H1 (cell line): ENCODE results near the gene RBM47. TPM values are rescaled to one million over a fixed set of nuclear protein-coding genes. Genes with fewer than 3 reads are reported as not detected.

Source experiments
- CTCF ChIA-PET: fragments of 300-600 bp; sonication (Branson Sonifier 250); formaldehyde crosslinking; loops from one replicate; lab custom pipeline; 2021; ENCODE audit not compliant: partially characterized antibody; lab: Charles Lee
- POLR2A ChIA-PET: fragments of 300-600 bp; sonication (Branson Sonifier 250); formaldehyde crosslinking; loops from one replicate; lab custom pipeline; 2021; ENCODE audit warnings: inconsistent platforms; ENCODE audit not compliant: partially characterized antibody; lab: Charles Lee
- DNase-seq, 2 experiments: peaks; one replicate each; pipeline versions ENCODE4 v3.0.0 to v3.0.0-alpha.2; 2010 to 2022; ENCODE audit warnings: low spot score in 2 of 2, low read depth in 1 of 2, mixed read lengths in 1 of 2
- FAIRE-seq: peaks from 2 replicates; lab custom pipeline; 2011; peaks lifted over from hg19 to GRCh38; lab: Jason Lieb, UNC
- H2AFZ ChIP-seq: 2 replicates; pipeline ENCODE4 v1.8.1; 2012; ENCODE audit warnings: low read length, inconsistent platforms
- H2AK5ac ChIP-seq: 2 replicates; pipeline ENCODE4 v1.6.1; 2013; ENCODE audit warnings: low read depth, low read length
- H2BK120ac ChIP-seq: replicated peaks from 2 replicates; pipeline ENCODE3; 2013; ENCODE audit warnings: low read depth, low read length, inconsistent platforms
- H2BK12ac ChIP-seq: 2 replicates; pipeline ENCODE4 v1.6.1; 2013; ENCODE audit warnings: low read depth, low read length
- H2BK15ac ChIP-seq: 2 replicates; pipeline ENCODE4 v1.6.1; 2013; ENCODE audit warnings: low read length
- H2BK20ac ChIP-seq: 2 replicates; pipeline ENCODE4 v1.6.1; 2013; ENCODE audit warnings: low read length
- H2BK5ac ChIP-seq: 2 replicates; pipeline ENCODE4 v1.6.1; 2013; ENCODE audit warnings: low read depth, low read length
- H3K14ac ChIP-seq: 2 replicates; pipeline ENCODE4 v1.6.1; 2013; ENCODE audit warnings: inconsistent platforms; ENCODE audit not compliant: insufficient read length
- H3K18ac ChIP-seq: 2 replicates; pipeline ENCODE4 v1.6.1; 2013; ENCODE audit warnings: low read length; ENCODE audit errors: extremely low read depth
- H3K23ac ChIP-seq: 2 replicates; pipeline ENCODE4 v1.6.1; 2013; ENCODE audit warnings: inconsistent platforms; ENCODE audit not compliant: insufficient read length
- H3K23me2 ChIP-seq: 2 replicates; pipeline ENCODE4 v1.6.1; 2013; ENCODE audit warnings: low read depth, low read length
- H3K27ac ChIP-seq: 2 replicates; pipeline ENCODE4 v1.6.1; 2011; ENCODE audit warnings: low read depth, low read length, inconsistent platforms
- H3K27me3 ChIP-seq, 4 experiments: replicated peaks in 1 of 4; 1 replicate in 1 of 4; 2 replicates in 3 of 4; pipeline versions ENCODE4 v1.6.1 to v1.8.1; 2011 to 2013; ENCODE audit warnings: low read length in 3 of 4, mild to moderate bottlenecking in 3 of 4, inconsistent platforms in 2 of 4, mixed read lengths in 2 of 4, moderate library complexity in 1 of 4; ENCODE audit not compliant: control insufficient read depth in 3 of 4, insufficient read depth in 3 of 4; ENCODE audit errors: extremely low read depth in 1 of 4
- H3K36me3 ChIP-seq, 4 experiments: 2 replicates each; pipeline versions ENCODE4 v1.6.1 to v1.8.1; 2011 to 2013; ENCODE audit warnings: mild to moderate bottlenecking in 4 of 4, low read length in 3 of 4, moderate library complexity in 2 of 4, control low read depth in 1 of 4, inconsistent platforms in 1 of 4; ENCODE audit not compliant: insufficient read depth in 4 of 4, control insufficient read depth in 2 of 4
- H3K4ac ChIP-seq: replicated peaks from 2 replicates; pipeline ENCODE3; 2013; ENCODE audit warnings: low read length, low read depth, mixed read lengths, inconsistent platforms; ENCODE audit not compliant: insufficient read length
- H3K4me1 ChIP-seq, 4 experiments: replicated peaks in 1 of 4; 1 replicate in 1 of 4; 2 replicates in 3 of 4; pipeline versions ENCODE4 v1.6.1 to v1.8.1; 2011 to 2013; ENCODE audit warnings: low read length in 3 of 4, inconsistent platforms in 2 of 4, mixed read lengths in 1 of 4; ENCODE audit not compliant: insufficient read depth in 4 of 4, control insufficient read depth in 3 of 4
- H3K4me2 ChIP-seq, 2 experiments: 2 replicates each; pipeline versions ENCODE4 v1.6.1 to v1.8.1; 2011 to 2013; ENCODE audit warnings: low read depth in 2 of 2, low read length in 2 of 2, control low read depth in 1 of 2, inconsistent platforms in 1 of 2, mild to moderate bottlenecking in 1 of 2; ENCODE audit not compliant: insufficient read depth in 1 of 2
- H3K4me3 ChIP-seq, 4 experiments: fragments of 200-600, 300-600 bp in 1 of 4; sonication (generic), shearing (Covaris generic), sonication (Bioruptor Twin) in 1 of 4; 2 replicates each; pipeline versions ENCODE4 v1.5.1 to v1.8.1; 2011 to 2016; ENCODE audit warnings: low read length in 4 of 4, low read depth in 3 of 4, control low read depth in 2 of 4, inconsistent platforms in 2 of 4, mild to moderate bottlenecking in 2 of 4, mixed read lengths in 1 of 4, moderate library complexity in 1 of 4; ENCODE audit not compliant: insufficient read depth in 2 of 4; ENCODE audit errors: extremely low read depth in 1 of 4
- H3K56ac ChIP-seq: replicated peaks from 2 replicates; pipeline ENCODE3; 2013; ENCODE audit warnings: low read depth, mild to moderate bottlenecking, mixed read lengths, low read length, inconsistent platforms; ENCODE audit not compliant: insufficient read length
- H3K79me1 ChIP-seq: 2 replicates; pipeline ENCODE4 v1.6.1; 2013; ENCODE audit warnings: low read depth, low read length, control low read depth
- H3K79me2 ChIP-seq, 2 experiments: 2 replicates each; pipeline versions ENCODE4 v1.6.1 to v1.8.1; 2012 to 2013; ENCODE audit warnings: low read length in 2 of 2, mild to moderate bottlenecking in 2 of 2, inconsistent platforms in 1 of 2; ENCODE audit not compliant: insufficient read depth in 2 of 2, control insufficient read depth in 1 of 2
- H3K9ac ChIP-seq, 4 experiments: replicated peaks in 1 of 4; 1 replicate in 1 of 4; 2 replicates in 3 of 4; pipeline versions ENCODE4 v1.6.1 to v1.8.1; 2011 to 2013; ENCODE audit warnings: low read depth in 3 of 4, low read length in 3 of 4, control low read depth in 2 of 4, mild to moderate bottlenecking in 2 of 4, moderate library complexity in 2 of 4, inconsistent platforms in 1 of 4; ENCODE audit errors: extremely low read depth in 1 of 4
- H3K9me3 ChIP-seq, 2 experiments: 2 replicates each; pipeline versions ENCODE4 v1.6.1 to v1.8.1; 2012 to 2013; ENCODE audit warnings: mild to moderate bottlenecking in 2 of 2, moderate library complexity in 2 of 2, control low read depth in 1 of 2, inconsistent platforms in 1 of 2, low read depth in 1 of 2, low read length in 1 of 2, mixed read lengths in 1 of 2; ENCODE audit not compliant: insufficient read depth in 2 of 2
- H4K20me1 ChIP-seq, 2 experiments: replicated peaks in 1 of 2; 2 replicates each; pipeline versions ENCODE3 to v1.8.1; 2011 to 2013; ENCODE audit warnings: inconsistent platforms in 2 of 2, low read length in 2 of 2, mild to moderate bottlenecking in 1 of 2; ENCODE audit not compliant: insufficient read depth in 2 of 2, control insufficient read depth in 1 of 2
- H4K5ac ChIP-seq: 2 replicates; pipeline ENCODE4 v1.6.1; 2013; ENCODE audit warnings: low read length, low read depth, mixed read lengths, inconsistent platforms; ENCODE audit not compliant: insufficient read length
- H4K8ac ChIP-seq: 2 replicates; pipeline ENCODE4 v1.8.0; 2013; ENCODE audit warnings: mild to moderate bottlenecking, moderate library complexity, low read length, inconsistent platforms; ENCODE audit not compliant: insufficient read depth; ENCODE audit errors: extremely low read depth
- H4K91ac ChIP-seq: replicated peaks from 2 replicates; pipeline ENCODE3; 2013; ENCODE audit warnings: low read length, mixed read lengths, inconsistent platforms; ENCODE audit not compliant: insufficient read length
- E2F6 ChIP-seq: IDR thresholded peaks from 2 replicates; pipeline ENCODE4 v1.6.1; 2012; ENCODE audit warnings: inconsistent platforms
- JUN ChIP-seq: IDR thresholded peaks from 2 replicates; pipeline ENCODE4 v1.6.1; 2011; ENCODE audit warnings: low read depth, mild to moderate bottlenecking, improper control_type of control experiment, low read length
- PHF8 ChIP-seq: fragments of 200-600 bp; sonication (generic); conservative IDR thresholded peaks from 2 replicates; pipeline ENCODE4 v1.7.1; 2012; ENCODE audit warnings: low read depth, mild to moderate bottlenecking, inconsistent platforms, low read length, moderate library complexity
- RXRA ChIP-seq: IDR thresholded peaks from 2 replicates; pipeline ENCODE4 v1.6.1; 2011; ENCODE audit warnings: low read depth, mild to moderate bottlenecking, low read length, moderate library complexity; ENCODE audit not compliant: insufficient read depth
- SP2 ChIP-seq: IDR thresholded peaks from 2 replicates; pipeline ENCODE4 v1.6.1; 2012; ENCODE audit warnings: mild to moderate bottlenecking, low read length, inconsistent platforms
- TEAD4 ChIP-seq: IDR thresholded peaks from 2 replicates; pipeline ENCODE4 v1.6.1; 2012; ENCODE audit warnings: low read depth, low read length, inconsistent platforms, mixed read lengths
- ZNF274 ChIP-seq: IDR thresholded peaks from 2 replicates; pipeline ENCODE4 v1.7.0; 2012; ENCODE audit warnings: low read length, borderline replicate concordance; ENCODE audit errors: extremely low read depth
- WGBS, 2 experiments: shearing (Covaris generic) in 1 of 2; methylation state at CpG; one replicate each; pipeline versions ENCODE4 v1.1.6 to v1.1.7; 2013 to 2015; ENCODE audit warnings: low lambda C conversion rate in 2 of 2, mixed read lengths in 2 of 2, inconsistent platforms in 1 of 2, low coverage in 1 of 2, missing lambda C conversion rate in 1 of 2; ENCODE audit not compliant: insufficient replicate concordance in 2 of 2, insufficient coverage in 1 of 2, insufficient read length in 1 of 2; ENCODE audit errors: extremely low coverage in 1 of 2, missing lambda C conversion rate in 1 of 2; 5-methylcytosine and 5-hydroxymethylcytosine counted together
- polyA plus RNA-seq, 7 experiments: library from polyadenylated mRNA; depleted of rRNA in 3 of 7; stranded (reverse) in 5 of 7; unstranded in 2 of 7; fragments of >200 nt in 5 of 7; fragments of 200-250 nt in 2 of 7; gene quantifications; 1 replicate in 5 of 7; 2 replicates in 1 of 7; 4 replicates in 1 of 7; pipeline versions ENCODE4 v1.2.1 to v1.2.3, GENCODE V29; 2011 to 2013; ENCODE audit warnings: missing spikeins in 2 of 7, mixed read lengths in 2 of 7
- total RNA-seq: library from RNA; stranded (reverse); fragmentation: NEBNext Ultra II Directional; extraction: Animal tissue kit (Norgen Biotek cat#: 25700); gene quantifications from 2 replicates; pipeline ENCODE4 v1.2.1, GENCODE V29; 2021

The RBM47 gene
- total and polyA plus RNA-seq, 2 of the 8 experiments (the other 6 are each of a cell fraction or from before 2014, with no cell fraction given), result 42.8 to 78.9 TPM

DNA sequence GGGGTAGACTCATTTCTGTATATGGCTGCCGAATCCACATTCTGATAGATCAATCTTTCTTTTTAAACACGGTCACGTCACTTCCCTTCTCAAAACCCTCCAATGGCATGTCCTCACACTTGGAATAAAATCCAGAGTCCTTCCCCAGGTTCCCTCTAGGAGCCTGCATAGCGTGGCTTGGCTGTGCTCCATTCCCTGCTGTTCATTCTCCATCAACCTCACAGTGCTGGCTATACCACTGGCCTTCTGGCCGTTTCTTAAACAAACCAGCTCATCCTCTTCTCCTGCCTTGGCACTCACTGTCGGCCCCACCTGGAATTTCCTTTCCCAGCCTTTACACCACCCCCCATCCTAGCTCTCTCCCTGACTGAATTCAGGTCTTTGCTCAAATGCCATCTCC, 77.1 kb downstream of the RBM47 start:
- Histone ChIP-seq H3K18ac (no peak overlapping the region; the same call in 1 of the 2 replicates), H3K79me2 (peaks cover 0 to 52% of the 10 kb centered on the region in 2 experiments; a peak in 2 of 4 replicates), H3K79me1 (peaks cover 16% of the 10 kb centered on the region), H4K5ac (no peak overlapping the region), H3K14ac (no peak overlapping the region), H3K4me2 (no peak overlapping the region), H3K9me3 (no peaks in the 10 kb centered on the region), H2AFZ (no peak overlapping the region), H2BK20ac (no peak overlapping the region), H3K36me3 (peaks cover 2 to 7% (median 5%) of the 10 kb centered on the region in 4 experiments; a peak in 7 of 8 replicates), H3K23me2 (no peaks in the 10 kb centered on the region), H3K4me3 (no peak overlapping the region), H2BK5ac (no peak overlapping the region), H3K56ac (no peak overlapping the region), H3K9ac (no peak overlapping the region), H2BK12ac (no peak overlapping the region), H3K4me1 (peaks cover 3 to 10% (median 5%) of the 10 kb centered on the region in 4 experiments; a peak in 5 of 7 replicates), H4K20me1 (peaks cover 0 to 9% of the 10 kb centered on the region in 2 experiments), H2BK15ac (no peak overlapping the region), H4K8ac (no peak overlapping the region), H3K27me3 (no peaks in the 10 kb centered on the region), H3K4ac (no peak overlapping the region), H4K91ac (no peak overlapping the region), H2AK5ac (no peak overlapping the region), H2BK120ac (no peak overlapping the region), H3K23ac (no peak overlapping the region), H3K27ac (no peak overlapping the region)
- FAIRE-seq (no peak), DNase-seq (no peak)
- ChIA-PET CTCF (interaction anchor here (0.6 to 2.7 kb wide), 3 partner anchors 11 to 384 kb away, joined by 3 to 12 read pairs (median 4); no protein-coding TSS in a partner anchor), POLR2A (interaction anchor here (1.0 kb wide), 1 partner anchor 93 kb away, joined by 3 read pairs; no protein-coding TSS in a partner anchor)
- TF ChIP-seq TEAD4 (0 out of 2 replicates have a peak, but pooled peaks have one; percentile 18), PHF8 (no peak), SP2 (no peak), RXRA (no peak), JUN (no peak), ZNF274 (no peak), E2F6 (no peak)
- whole genome bisulfite sequencing, 2 experiments, result 78% methylated on average over 6 of the region's 6 CpGs; no CpG with 5 or more reads in 1 of the 2 experiments
